ENCODE results near the gene SLC9A4. TPM values are rescaled to one million over a fixed set of nuclear protein-coding genes. Genes with fewer than 3 reads are reported as not detected.

Gene SLC9A4
- 0.07 and 0.09 TPM in 2 replicates for total RNA-seq (2011; cell fraction: chromatin; rRNA removed; ENCODE audit: low replicate concordance)
- total RNA-seq (2011; cell fraction: nucleolus; rRNA removed): 0.17 TPM in 1 of 2 replicates, not detected in the other
- total RNA-seq (2011; cell fraction: nucleoplasm; rRNA removed): 0.15 TPM in 1 of 2 replicates, not detected in the other
- not detected in 2 replicates for total RNA-seq (2014; rRNA removed)
- 0.03 and 0.04 TPM in 2 replicates for total RNA-seq (2014; rRNA removed; fragmentation: Illumina TruSeq; extraction: Trizol)
- total RNA-seq (2015; rRNA removed; fragmentation: Illumina TruSeq; extraction: Trizol): 0.04 TPM in 1 of 2 replicates, not detected in the other
- 0.04 and 0.07 TPM in 2 replicates for total RNA-seq (2021)
- not detected in 2 replicates for polyA plus RNA-seq (2011; rRNA removed)
- not detected in 2 replicates for polyA plus RNA-seq (2011; cell fraction: cytosol; rRNA removed)
- not detected in 2 replicates for polyA plus RNA-seq (2011; cell fraction: nucleus; rRNA removed)
- 0.03 and 0.24 TPM in 2 replicates for polyA plus RNA-seq (2012)
- not detected in 2 replicates for polyA plus RNA-seq (2014; fragmentation: Illumina TruSeq; extraction: Trizol)
- polyA plus RNA-seq (2014; fragmentation: Nextera tagmentation; extraction: Ambion mirVana): under 1 TPM in 1 of 2 experiments, not detected in 1; 0.15 TPM
- not detected in 2 replicates for polyA plus RNA-seq (2014; rRNA removed)
- 0.07 TPM in 1 of 2 replicates, not detected in the other for polyA minus RNA-seq (2011; rRNA and poly(A)+ RNA removed)
- polyA minus RNA-seq (2011; cell fraction: cytosol; rRNA and poly(A)+ RNA removed): not detected in 2 replicates
- polyA minus RNA-seq (2011; cell fraction: nucleus; rRNA and poly(A)+ RNA removed): 0.13 and 0.78 TPM in 2 replicates
- Bru-seq, nascent RNA: percentile 4 among the genes with signal in this experiment
- percentile 7 among the genes with signal in this experiment for BruChase-seq, experiment 1, labeled RNA remaining after a 2-hour chase
- percentile 2 among the genes with signal in this experiment for BruChase-seq, experiment 2, labeled RNA remaining after a 6-hour chase
- long read RNA-seq, experiment 1: 0 reads
- long read RNA-seq, experiment 2: 0 reads
- long read RNA-seq, experiment 3: 0 reads

GRCh38 chr2:102473020-102473419, at the start of gene SLC9A4:
TSS of gene SLC9A4 (plus strand) at chr2:102473226. CDS start at chr2:102473760, 534 bp downstream.
- in situ Hi-C loops (cut with MboI): loop anchor here (10.0 kb wide), 1 partner anchor 232 kb away; no protein-coding TSS in a partner anchor
- Histone ChIP-seq H3K36me3 (ENCODE audit: control insufficient read depth, insufficient read depth, low read length) (no peaks in the 10 kb centered on the region), H3K9ac (ENCODE audit: insufficient read depth in 1 of 2, low read depth in 2 of 2, low read length in 2 of 2) (no peak within 1 kb of the TSS), H3K4me1 (replicated peaks in 1 of 2; ENCODE audit: control insufficient read depth in 2 of 2, insufficient read depth in 2 of 2, low read length in 2 of 2) (no peaks in the 10 kb centered on the region), H3K9me1 (ENCODE audit: control insufficient read depth, insufficient read depth, low read length) (no peaks in the 10 kb centered on the region), H3K4me3 (no peak within 1 kb of the TSS), H4K20me1 (replicated peaks; ENCODE audit: control insufficient read depth, insufficient read depth, low read length) (no peaks in the 10 kb centered on the region), H3K9me3 (replicated peaks; ENCODE audit: control insufficient read depth, insufficient read depth, low read depth, low read length) (no peaks in the 10 kb centered on the region; the same call in 1 of the 2 replicates), H3K27me3 (ENCODE audit: control insufficient read depth in 2 of 2, insufficient read depth in 2 of 2, low read length in 2 of 2) (peaks cover 0 to 5% of the 10 kb centered on the region in 2 experiments; a peak in 2 of 5 replicates), H3K79me2 (ENCODE audit: control insufficient read depth, insufficient read depth, low read length) (no peaks in the 10 kb centered on the region), H2AFZ (ENCODE audit: low read depth, low read length) (no peak within 1 kb of the TSS), H3K27ac (ENCODE audit: extremely low read depth, low read depth, low read length) (no peak within 1 kb of the TSS), H3K4me2 (ENCODE audit: insufficient read depth, low read length) (no peak within 1 kb of the TSS)
- ATAC-seq (peak; percentile 72), FAIRE-seq (peak; percentile 97), DNase-seq (ENCODE audit: extremely low read depth in 1 of 4, low spot score in 3 of 4) (peak; percentile 25 to 60 (median 53))
- 0% methylated on average over 3 of the region's 3 CpGs for whole genome bisulfite sequencing (ENCODE audit: insufficient coverage, low coverage, missing lambda C conversion rate)
- no TSS peak for BruUV-seq (replicated peaks)
- CTCF ChIA-PET (ENCODE audit: low intra/inter-chr PET ratio): interaction anchor here (0.5 to 1.6 kb wide), 4 partner anchors 142 to 234 kb away, joined by 3 to 10 read pairs (median 6); no protein-coding TSS in a partner anchor
- POLR2A ChIA-PET: interaction anchor here (0.7 kb wide), 1 partner anchor 16 kb away, joined by 3 read pairs; no protein-coding TSS in a partner anchor
- intact Hi-C loops (cut with micrococcal nuclease): loop anchor here (1.0 to 10.0 kb wide), 4 partner anchors 120 to 332 kb away; no protein-coding TSS in a partner anchor
- peak; percentile 59 to 82 (median 80) for TF ChIP-seq CTCF (IDR thresholded peaks at IDR 0.05 in 2 of 3, conservative IDR thresholded peaks at IDR 0.05 in 1 of 3; ENCODE audit: insufficient read depth in 2 of 3, low read depth in 1 of 3, low read length in 3 of 3)
- TF ChIP-seq MCM5 (IDR thresholded peaks at IDR 0.05; ENCODE audit: low read depth): no peak
- TF ChIP-seq SMC3 (conservative IDR thresholded peaks at IDR 0.05; ENCODE audit: insufficient read depth, low read depth, low read length): peak; percentile 82
- no peak for TF ChIP-seq PKNOX1 (IDR thresholded peaks at IDR 0.05)
- peak; percentile 42; the same call in 1 of the 2 replicates for TF ChIP-seq DEAF1 (CRISPR knock-in tag; IDR thresholded peaks at IDR 0.05)
- peak; percentile 68 to 80 for TF ChIP-seq RAD21 (CRISPR knock-in tag; conservative IDR thresholded peaks at IDR 0.05 in 1 of 2, IDR thresholded peaks at IDR 0.05 in 1 of 2)

All from K562 (cell line).